HEK293 (cell line): Measurements from ENCODE around the gene FADS6.

Experiments
- CTCF ChIP-seq: fragments of 450-650 bp; formaldehyde crosslinking; IDR thresholded peaks from 2 replicates; pipeline ENCODE4 v1.5.1; 2016; ENCODE audit warnings: missing biosample characterization, missing genetic modification characterization
- EGR2 ChIP-seq: fragments of 450-650 bp; formaldehyde crosslinking; IDR thresholded peaks from 2 replicates; pipeline ENCODE4 v1.5.1; 2016; ENCODE audit warnings: low read depth, missing biosample characterization, missing genetic modification characterization
- MYNN ChIP-seq: fragments of 450-650 bp; formaldehyde crosslinking; IDR thresholded peaks from 2 replicates; pipeline ENCODE4 v1.5.1; 2016; ENCODE audit warnings: missing biosample characterization, missing genetic modification characterization, borderline replicate concordance
- ZBTB7A ChIP-seq: fragments of 450-650 bp; formaldehyde crosslinking; IDR thresholded peaks from 2 replicates; pipeline ENCODE4 v1.5.1; 2016; ENCODE audit warnings: low read depth, missing biosample characterization, missing genetic modification characterization
- ZNF274 ChIP-seq, 2 experiments: fragments of 200-500 bp in 1 of 2; fragments of 450-650 bp in 1 of 2; sonication (Bioruptor generic) in 1 of 2; formaldehyde crosslinking in 1 of 2; IDR thresholded peaks; 2 replicates each; pipeline versions ENCODE4 v1.5.1 to v1.6.1; 2014 to 2016; ENCODE audit warnings: borderline replicate concordance in 1 of 2, inconsistent platforms in 1 of 2, low read length in 1 of 2, missing biosample characterization in 1 of 2, missing genetic modification characterization in 1 of 2
- ZNF423 ChIP-seq: fragments of 450-650 bp; formaldehyde crosslinking; IDR thresholded peaks from 2 replicates; pipeline ENCODE4 v1.5.1; 2016; ENCODE audit warnings: missing biosample characterization, missing genetic modification characterization

- no peak for TF ChIP-seq ZNF274 (IDR thresholded peaks at IDR 0.05; ENCODE audit: low read length)
- no peak for TF ChIP-seq ZNF274 (tag by site-specific recombination; IDR thresholded peaks at IDR 0.05; ENCODE audit: borderline replicate concordance)
- peak; percentile 93 for TF ChIP-seq EGR2 (tag by site-specific recombination)
- no peak for TF ChIP-seq CTCF (tag by site-specific recombination)
- TF ChIP-seq ZNF423 (tag by site-specific recombination), result no peak
- no peak for TF ChIP-seq MYNN (tag by site-specific recombination)
- no peak for TF ChIP-seq ZBTB7A
Measured at GRCh38 chr17:74925242-74925641, 31.8 kb upstream of the FADS6 start.
